GM19351 (cell line): ENCODE results near the gene APOM.

Source experiments
- ATAC-seq: cut with Tn5 transposase; IDR thresholded peaks from one replicate; pipeline ENCODE4 v1.9.1; 2021; ENCODE audit warnings: mild to moderate bottlenecking, moderate library complexity; ENCODE audit not compliant: unreplicated experiment

Gene APOM

GRCh38 chr6:31677955-31678354 is 22.3 kb downstream of the APOM start:
- no peak for ATAC-seq

DNA sequence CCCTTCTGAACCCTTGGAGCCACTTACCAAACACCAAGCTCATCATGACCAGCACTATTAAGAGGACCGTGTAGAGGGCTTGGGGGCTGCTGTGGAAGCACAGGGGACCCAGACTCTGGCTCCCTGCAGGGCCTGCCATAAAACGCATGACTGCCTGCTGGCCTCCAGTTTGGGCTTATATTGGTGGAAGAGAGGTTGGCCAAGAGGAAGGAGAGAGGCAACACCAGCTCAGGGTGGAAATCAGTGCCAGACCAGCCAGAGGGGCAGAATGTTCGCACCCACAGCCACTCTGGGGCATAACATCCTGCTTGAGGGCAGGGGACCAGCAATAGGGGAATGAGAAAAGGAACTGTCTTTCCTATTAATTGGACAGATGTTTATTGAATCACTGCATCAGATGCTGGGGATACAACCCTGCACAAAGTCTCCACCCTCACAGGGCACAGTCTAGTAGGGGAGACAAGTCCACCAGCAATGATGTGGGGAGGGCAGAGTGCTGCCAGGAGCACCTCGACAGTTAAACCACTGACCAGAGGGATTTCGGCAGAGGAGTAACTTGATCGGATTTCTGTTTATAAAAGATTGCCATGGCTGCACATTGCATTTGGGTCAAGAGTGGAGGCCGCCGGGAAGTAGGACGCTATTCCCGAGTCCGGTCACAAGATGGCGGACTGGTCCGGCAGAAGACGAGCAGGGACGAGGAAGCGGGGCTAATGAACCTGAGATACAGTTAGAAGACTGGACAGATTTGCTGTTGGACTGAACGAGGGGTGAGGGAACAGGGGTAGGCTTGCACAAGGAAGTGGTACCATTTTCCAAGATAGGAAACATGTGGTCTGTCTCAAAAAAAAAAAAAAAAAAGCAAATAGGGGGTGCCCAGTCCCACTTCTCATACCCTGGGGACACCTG is 24.8 kb downstream of the APOM start, which contains the start of gene LY6G5C:
TSS of gene LY6G5C (minus strand) at position 842 of the 909 bp plus-strand sequence. CDS start at position 148, 694 bp downstream.
- no peak for ATAC-seq

- no peak for ATAC-seq
Measured at GRCh38 chr6:31681135-31681671, 25.5 kb downstream of the APOM start.

- no peak for ATAC-seq
Measured at GRCh38 chr6:31683591-31683990, 27.9 kb downstream of the APOM start.

DNA sequence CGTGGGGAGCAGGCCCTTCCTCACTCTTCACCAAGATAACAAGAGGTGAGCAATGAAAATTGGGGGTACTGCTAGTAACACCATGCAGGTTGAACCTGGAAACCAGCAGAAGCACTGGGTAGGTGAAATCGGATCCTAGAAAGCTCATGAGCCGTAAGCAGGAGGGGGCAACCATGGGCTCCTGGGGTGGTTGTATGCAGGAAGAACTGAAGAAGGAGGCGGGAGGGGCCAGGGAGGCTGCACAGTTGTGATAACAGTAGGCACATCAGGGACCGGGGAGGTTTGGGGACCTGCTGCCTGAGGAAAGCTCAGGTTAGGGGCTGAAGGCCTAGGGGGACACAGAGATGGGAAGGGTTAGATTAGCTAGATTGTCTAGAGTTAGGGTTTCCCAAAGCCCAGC is 30.8 kb downstream of the APOM start:
- no peak for ATAC-seq

DNA sequence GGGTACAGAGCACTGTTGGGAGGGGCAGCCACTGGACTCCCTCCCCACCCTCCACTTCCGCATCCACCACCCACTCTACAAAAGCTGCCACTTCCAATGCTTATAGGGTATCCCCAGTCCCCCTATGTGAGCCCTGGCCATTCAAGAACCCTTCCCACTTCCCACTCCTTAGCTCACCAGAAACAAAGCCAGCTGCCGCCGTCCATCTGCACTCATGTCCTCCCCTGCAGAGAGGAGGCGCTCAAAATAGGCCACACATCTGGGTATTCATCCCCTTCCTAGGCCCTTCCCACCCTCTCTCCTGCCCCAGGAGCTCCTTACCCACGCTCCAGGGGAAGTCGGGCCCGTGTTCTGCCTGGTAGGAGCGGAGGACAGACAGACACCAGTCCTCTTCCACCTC is 31.6 kb downstream of the APOM start:
- no peak for ATAC-seq

- ATAC-seq: no peak
Measured at GRCh38 chr6:31687860-31688693, 32.4 kb downstream of the APOM start.

DNA sequence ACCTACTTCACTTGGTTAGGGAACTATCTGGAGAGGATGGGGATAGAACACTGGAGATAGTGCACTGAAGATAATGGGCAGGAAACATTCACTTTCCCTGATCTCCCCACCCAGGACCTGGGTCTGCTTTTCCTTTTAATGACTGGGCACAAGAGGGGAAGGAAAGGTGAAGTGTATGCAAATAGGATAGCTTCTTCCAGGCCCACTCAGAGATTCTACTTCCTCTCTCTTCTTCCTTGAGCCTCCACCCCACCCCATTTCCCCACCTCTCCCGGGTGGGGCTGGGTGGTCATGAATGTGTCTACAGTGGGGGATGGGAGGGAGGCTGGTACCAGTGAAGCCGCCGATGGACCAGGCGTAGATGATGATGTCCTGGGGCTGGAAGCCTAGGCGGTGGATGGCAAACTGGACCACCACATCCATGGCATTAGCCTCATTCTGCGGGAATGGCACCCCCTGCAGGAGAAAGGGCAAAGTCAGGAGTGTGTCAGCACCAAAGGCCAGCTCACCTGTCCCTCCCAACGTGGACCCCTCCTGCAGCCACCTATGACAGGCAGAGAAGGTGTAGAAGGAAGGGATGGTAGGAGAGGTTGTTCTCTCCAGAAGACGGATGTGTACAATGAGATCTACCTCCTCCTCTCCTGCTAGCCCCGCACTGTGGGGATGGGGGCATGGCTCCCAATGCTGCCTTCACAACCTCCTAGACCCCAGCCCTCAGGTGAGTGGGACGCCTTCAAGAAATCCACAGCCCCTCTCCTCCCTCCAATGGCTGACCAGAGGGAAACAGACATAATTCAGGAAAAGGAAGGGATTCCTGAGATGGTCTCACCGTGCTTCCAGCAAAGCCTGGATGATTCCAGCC is 33.8 kb downstream of the APOM start:
- ATAC-seq: no peak

GRCh38 chr6:31690231-31691077 is 34.8 kb downstream of the APOM start:
- no peak for ATAC-seq

- no peak for ATAC-seq
Measured at GRCh38 chr6:31691078-31691463, 35.4 kb downstream of the APOM start.

DNA sequence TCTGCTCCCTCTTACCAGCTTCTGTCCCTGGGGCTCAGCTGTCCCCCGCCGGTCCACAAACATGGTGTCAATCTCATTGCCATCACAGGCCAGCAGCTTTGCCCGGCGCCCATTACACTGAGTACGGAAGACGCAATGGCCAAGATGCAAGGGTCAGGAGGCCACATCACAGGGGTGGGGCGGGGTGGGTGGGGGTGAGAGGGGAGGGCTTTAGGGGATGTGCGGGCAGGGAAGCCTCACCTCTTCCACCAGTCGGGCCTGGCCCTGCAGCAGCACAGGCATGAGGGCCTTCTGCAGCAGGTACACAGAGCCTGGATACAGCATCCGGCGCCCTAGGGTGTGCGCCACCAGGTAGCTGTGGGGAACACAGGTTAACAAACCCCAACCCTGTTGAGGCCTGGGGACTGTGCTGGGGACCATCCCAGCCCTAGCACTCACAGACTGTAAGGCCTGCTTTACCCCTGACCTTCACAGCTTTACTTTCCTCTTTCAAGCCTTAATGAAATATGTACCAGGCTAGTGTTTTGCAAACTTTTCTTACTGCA is 35.9 kb downstream of the APOM start:
- ATAC-seq: no peak

GRCh38 chr6:31692353-31692752 is 36.7 kb downstream of the APOM start:
- no peak for ATAC-seq

GRCh38 chr6:31692886-31693285 is 37.2 kb downstream of the APOM start:
- ATAC-seq: no peak

DNA sequence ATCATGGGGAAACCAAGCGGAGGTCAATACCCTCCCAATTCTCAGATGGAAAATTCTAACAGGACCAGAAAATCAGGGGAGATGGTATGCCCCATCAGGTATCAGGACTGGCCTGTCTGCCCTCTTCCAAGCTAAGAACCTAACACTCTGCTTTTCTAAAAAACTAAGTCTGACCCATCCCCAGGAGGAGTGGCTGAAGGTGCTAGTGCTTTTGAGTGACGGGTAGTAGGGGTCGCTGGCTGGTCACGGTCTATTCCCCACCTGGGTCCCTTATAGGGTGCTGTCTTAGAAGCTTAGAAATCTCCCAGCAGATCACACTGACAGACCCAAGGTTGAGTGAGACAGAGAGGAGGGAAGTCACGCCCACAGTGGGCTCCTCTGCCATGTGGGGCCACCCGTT is 37.8 kb downstream of the APOM start:
- ATAC-seq: no peak

GRCh38 chr6:31697555-31697954 is 41.9 kb downstream of the APOM start:
- ATAC-seq: no peak

DNA sequence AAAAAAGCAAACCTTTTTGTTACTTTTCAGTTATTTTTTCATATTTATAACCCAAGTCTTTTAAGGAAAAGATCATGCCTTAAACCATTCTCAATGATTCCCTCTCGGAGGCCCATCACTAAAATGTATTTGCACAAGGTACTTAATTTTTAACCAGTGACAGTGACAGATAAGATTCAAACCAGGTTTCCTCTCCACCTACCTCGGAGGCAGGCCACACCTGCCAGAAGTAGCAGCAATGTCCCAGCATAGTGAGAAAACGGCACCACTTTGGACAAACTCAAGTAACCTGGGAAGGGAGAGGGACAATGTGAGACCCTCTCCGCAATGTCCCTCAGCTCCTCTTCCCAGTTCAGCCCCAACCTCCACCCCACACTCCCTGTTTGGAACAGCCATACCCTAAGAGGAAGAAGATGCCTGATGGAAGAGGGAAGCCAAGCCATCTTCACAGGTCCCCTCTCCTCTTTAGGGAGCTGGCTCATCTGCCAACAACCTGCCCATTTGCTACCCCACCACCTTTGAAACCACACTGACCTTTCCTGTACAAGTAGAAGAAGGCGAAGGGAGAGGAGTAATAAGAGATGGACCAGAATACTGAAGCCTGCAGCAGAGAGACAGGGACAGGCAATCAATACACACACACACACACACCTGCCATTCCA is 45.2 kb downstream of the APOM start:
- no peak for ATAC-seq

DNA sequence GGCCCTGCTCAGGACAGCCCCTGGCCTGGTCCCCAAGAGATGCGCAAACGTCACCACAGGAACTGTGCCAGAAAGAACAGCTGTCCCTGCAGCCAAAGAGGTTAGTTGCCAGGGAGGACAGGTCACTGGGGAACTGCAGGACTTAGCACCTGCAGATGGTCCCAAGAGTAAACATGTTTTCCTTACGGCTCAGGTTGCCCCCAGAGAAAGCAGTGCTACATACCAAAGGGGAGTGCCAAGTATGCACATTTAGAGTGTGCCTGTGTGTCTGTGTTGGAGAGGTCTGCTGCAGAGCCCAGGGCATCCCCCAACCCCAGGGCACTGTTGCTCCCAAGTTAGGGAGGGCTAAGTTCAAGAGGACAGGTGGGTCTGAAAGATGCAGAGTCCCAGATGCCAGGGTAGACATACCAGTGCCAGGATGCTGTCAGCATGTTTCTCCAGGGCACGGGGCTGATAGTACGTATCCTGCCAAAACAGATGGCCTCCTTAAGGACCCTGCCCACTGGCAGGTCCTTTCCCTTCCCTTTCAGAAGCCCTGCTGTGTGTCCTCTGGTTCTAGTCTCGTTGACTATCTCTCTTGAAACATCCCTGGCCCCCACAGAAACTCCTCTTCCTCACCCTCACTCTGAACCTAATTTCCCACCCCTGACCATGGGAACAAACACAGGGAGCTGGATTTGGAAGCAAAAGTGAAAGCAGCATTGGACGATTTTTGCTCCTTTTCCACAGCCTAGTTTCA is 46.1 kb downstream of the APOM start:
- no peak for ATAC-seq

DNA sequence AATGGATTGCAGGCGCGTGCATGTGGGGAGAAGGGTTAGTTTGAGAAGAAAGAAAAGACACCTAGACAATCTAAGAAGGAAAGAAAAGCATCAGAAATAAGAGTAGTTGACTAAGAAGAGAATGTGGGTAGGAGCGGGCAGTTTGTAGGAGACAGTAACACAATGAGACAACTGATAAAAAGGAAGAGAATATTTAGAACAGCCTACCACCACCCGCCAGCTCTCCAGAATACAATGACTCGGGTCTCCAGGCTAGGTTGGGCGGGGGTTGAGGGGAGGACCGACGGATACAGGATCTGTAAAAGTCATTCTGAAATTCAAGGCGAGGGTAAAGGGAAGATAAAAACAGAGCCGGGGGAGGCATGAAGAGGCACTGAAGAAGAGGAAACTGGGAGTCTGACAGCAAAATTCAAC is 46.7 kb downstream of the APOM start:
- ATAC-seq: no peak
